Endodermal cell (in vitro differentiated cells): ENCODE results near the gene CD86. TPM values are rescaled to one million over a fixed set of nuclear protein-coding genes. Genes with fewer than 3 reads are reported as not detected.

Source experiments
- DNase-seq: peaks from one replicate; pipeline ENCODE4 v3.0.0-alpha.2; 2017
- H3K27ac ChIP-seq: 2 replicates; pipeline ENCODE4 v1.5.1; 2013; ENCODE audit warnings: mild to moderate bottlenecking, low read depth, low read length, moderate library complexity
- H3K27me3 ChIP-seq: 2 replicates; pipeline ENCODE4 v1.6.1; 2013; ENCODE audit warnings: mild to moderate bottlenecking, low read length, moderate library complexity; ENCODE audit not compliant: insufficient read depth, control insufficient read depth, poor library complexity, severe bottlenecking
- H3K36me3 ChIP-seq: 2 replicates; pipeline ENCODE4 v1.7.0; 2013; ENCODE audit warnings: mild to moderate bottlenecking, low read length, moderate library complexity; ENCODE audit not compliant: control insufficient read depth, insufficient read depth
- H3K4me1 ChIP-seq: one replicate; pipeline ENCODE4 v1.7.0; 2013; ENCODE audit warnings: low read length; ENCODE audit not compliant: control insufficient read depth, insufficient read depth
- H3K4me3 ChIP-seq: 2 replicates; pipeline ENCODE4 v1.5.1; 2013; ENCODE audit warnings: mild to moderate bottlenecking, low read length, moderate library complexity
- H3K9ac ChIP-seq: 2 replicates; pipeline ENCODE4 v1.6.1; 2013; ENCODE audit warnings: mild to moderate bottlenecking, low read length, moderate library complexity; ENCODE audit not compliant: poor library complexity, severe bottlenecking; ENCODE audit errors: extremely low read depth
- H3K9me3 ChIP-seq: 2 replicates; pipeline ENCODE4 v1.6.1; 2013; ENCODE audit warnings: mild to moderate bottlenecking, low read length, moderate library complexity; ENCODE audit not compliant: control insufficient read depth
- H3K27ac Mint-ChIP-seq: 2 replicates; pipeline ENCODE4 v1.8.0; 2020; ENCODE audit warnings: mixed read lengths
- H3K27me3 Mint-ChIP-seq: 2 replicates; pipeline ENCODE4 v1.8.0; 2021; ENCODE audit warnings: mild to moderate bottlenecking, mixed read lengths; ENCODE audit not compliant: insufficient read depth
- H3K36me3 Mint-ChIP-seq: 2 replicates; pipeline ENCODE4 v1.8.0; 2020; ENCODE audit warnings: low read depth, mixed read lengths
- H3K4me1 Mint-ChIP-seq: 2 replicates; pipeline ENCODE4 v1.8.0; 2020; ENCODE audit warnings: mixed read lengths
- H3K4me3 Mint-ChIP-seq: 2 replicates; pipeline ENCODE4 v1.8.0; 2020; ENCODE audit warnings: mild to moderate bottlenecking, moderate library complexity, mixed read lengths
- H3K9me3 Mint-ChIP-seq: 2 replicates; pipeline ENCODE4 v1.8.0; 2020; ENCODE audit warnings: mild to moderate bottlenecking, mixed read lengths
- CTCF ChIP-seq: fragments of 200-600 bp; sonication (generic); conservative IDR thresholded peaks from 2 replicates; pipeline ENCODE4 v1.5.0; 2021; ENCODE audit warnings: antibody characterized with exemption, mild to moderate bottlenecking
- WGBS, 2 experiments: methylation state at CpG; one replicate each; pipeline versions ENCODE4 v1.1.5 to v1.1.7; 2013; ENCODE audit warnings: missing lambda C conversion rate in 2 of 2, mixed read lengths in 1 of 2; ENCODE audit not compliant: insufficient coverage in 1 of 2, insufficient read length in 1 of 2; 5-methylcytosine and 5-hydroxymethylcytosine counted together
- total RNA-seq, 2 donors: library from RNA; stranded (reverse); fragmentation: NEBNext Ultra II Directional in 1 of 2; extraction: Animal tissue kit (Norgen Biotek cat#: 25700) in 1 of 2; gene quantifications; 2 replicates in 1 of 2; 3 replicates in 1 of 2; pipeline ENCODE4 v1.2.1, GENCODE V29; 2021

Gene CD86
- total RNA-seq, 2 donors from 2014 or later, result not detected

DNA sequence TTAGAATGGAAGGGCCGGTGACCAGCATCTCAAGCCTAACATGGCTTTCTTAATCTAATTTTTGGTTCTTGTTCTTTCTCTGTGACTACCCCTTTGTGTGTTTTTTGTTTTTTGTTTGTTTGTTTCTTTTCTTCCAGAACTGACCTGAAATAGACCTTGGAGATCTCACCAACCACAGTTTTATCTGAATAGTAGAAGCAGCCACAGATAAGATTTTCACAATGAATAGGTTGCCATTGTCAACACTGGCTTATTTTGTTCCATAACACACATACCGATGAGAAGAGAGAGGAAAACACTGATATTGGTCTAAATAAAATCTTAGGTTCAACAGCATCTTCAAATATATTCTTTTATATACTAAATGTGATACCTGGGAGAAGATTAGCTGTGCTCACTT, 44.7 kb upstream of the CD86 start:
- peak overlapping the region; percentile 38 for H3K4me3 ChIP-seq
- H3K9me3 ChIP-seq, result no peaks in the 10 kb centered on the region
- no peaks in the 10 kb centered on the region for H3K36me3 ChIP-seq
- H3K27ac ChIP-seq, result no peak overlapping the region
- peak overlapping the region; percentile 4 for H3K4me3 Mint-ChIP-seq
- 43 to 55% methylated on average over 1 to 2 of the region's 2 CpGs for WGBS, 2 experiments
- H3K9me3 Mint-ChIP-seq, result no peaks in the 10 kb centered on the region
- H3K9ac ChIP-seq, result no peak overlapping the region
- H3K4me1 ChIP-seq, result peaks cover 36% of the 10 kb centered on the region
- no peaks in the 10 kb centered on the region for H3K36me3 Mint-ChIP-seq
- no peaks in the 10 kb centered on the region for H3K27me3 ChIP-seq
- peak overlapping the region; percentile 26 for H3K27ac Mint-ChIP-seq
- no peak for TF ChIP-seq CTCF
- H3K27me3 Mint-ChIP-seq, result no peaks in the 10 kb centered on the region
- DNase-seq, result no peak
- peaks cover 63% of the 10 kb centered on the region for H3K4me1 Mint-ChIP-seq

GRCh38 chr3:122011396-122011795, 43.8 kb upstream of the CD86 start:
- Histone ChIP-seq H3K27ac (no peak overlapping the region), H3K4me3 (peak overlapping the region; percentile 38), H3K4me1 (peaks cover 36% of the 10 kb centered on the region), H3K9ac (no peak overlapping the region), H3K36me3 (no peaks in the 10 kb centered on the region), H3K27me3 (no peaks in the 10 kb centered on the region), H3K9me3 (no peaks in the 10 kb centered on the region)
- peak; percentile 79 for DNase-seq
- peak overlapping the region; percentile 4 for H3K4me3 Mint-ChIP-seq
- no peaks in the 10 kb centered on the region for H3K36me3 Mint-ChIP-seq
- H3K4me1 Mint-ChIP-seq, result peaks cover 54% of the 10 kb centered on the region
- peak overlapping the region; percentile 77 for H3K27ac Mint-ChIP-seq
- peaks cover 5% of the 10 kb centered on the region for H3K27me3 Mint-ChIP-seq
- TF ChIP-seq CTCF, result no peak
- no peaks in the 10 kb centered on the region for H3K9me3 Mint-ChIP-seq
- 41 to 55% methylated on average over 3 to 4 of the region's 4 CpGs for WGBS, 2 experiments

- 83% methylated on average over 1 of the region's 1 CpG; no CpG with 5 or more reads in 1 of the 2 experiments for WGBS, 2 experiments
- Histone ChIP-seq H3K27ac (no peak overlapping the region), H3K27me3 (no peaks in the 10 kb centered on the region), H3K4me1 (peaks cover 33% of the 10 kb centered on the region), H3K9ac (no peak overlapping the region), H3K4me3 (no peak overlapping the region), H3K9me3 (no peaks in the 10 kb centered on the region), H3K36me3 (no peaks in the 10 kb centered on the region)
- TF ChIP-seq CTCF, result no peak
- H3K4me1 Mint-ChIP-seq, result peaks cover 41% of the 10 kb centered on the region
- DNase-seq, result no peak
- no peak overlapping the region for H3K27ac Mint-ChIP-seq
- H3K9me3 Mint-ChIP-seq, result no peaks in the 10 kb centered on the region
- H3K4me3 Mint-ChIP-seq, result no peak overlapping the region
- no peaks in the 10 kb centered on the region for H3K36me3 Mint-ChIP-seq
- peaks cover 5% of the 10 kb centered on the region for H3K27me3 Mint-ChIP-seq
These were observed 42.3 kb upstream of the CD86 start for GRCh38 chr3:122012821-122013220.
